Activated CD4-positive, alpha-beta T cell treated with anti-CD3 and anti-CD28 coated beads, Interleukin-2, amount 50 U/mL, for 4 hours (primary cell): ENCODE measurements around the gene COX10.
A peak's percentile ranks its signal among the peaks of the same experiment; 100 is the strongest.
"Not testable (repeated sequence)": the region's sequence is repeated elsewhere in the genome, so short reads cannot be mapped to it uniquely, and the experiment has no call there.

ENCODE experiments used
- DNase-seq, 2 experiments: peaks; one replicate each; pipeline ENCODE4 v3.0.0-alpha.2; 2020

Gene COX10

DNA sequence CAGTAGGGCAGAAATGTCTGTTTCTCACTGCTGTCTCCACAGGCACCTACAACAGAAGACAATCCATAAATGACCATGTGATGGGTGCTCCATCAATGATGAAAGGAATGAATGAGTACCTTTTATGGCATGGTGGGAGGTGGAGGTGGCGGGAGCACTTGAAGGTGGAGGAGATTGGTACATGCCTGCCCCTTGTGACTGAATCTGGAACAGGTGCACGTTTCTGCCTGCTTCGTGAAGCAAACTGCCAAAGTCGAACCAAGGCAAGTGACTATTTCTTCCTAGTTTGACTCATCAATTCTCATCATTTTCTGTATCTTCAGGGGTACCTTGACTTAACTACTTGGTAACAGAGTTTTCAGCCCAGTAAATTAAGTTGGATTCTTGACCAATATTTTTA, 141.9 kb downstream of the COX10 start:
- DNase-seq: no peak

DNA sequence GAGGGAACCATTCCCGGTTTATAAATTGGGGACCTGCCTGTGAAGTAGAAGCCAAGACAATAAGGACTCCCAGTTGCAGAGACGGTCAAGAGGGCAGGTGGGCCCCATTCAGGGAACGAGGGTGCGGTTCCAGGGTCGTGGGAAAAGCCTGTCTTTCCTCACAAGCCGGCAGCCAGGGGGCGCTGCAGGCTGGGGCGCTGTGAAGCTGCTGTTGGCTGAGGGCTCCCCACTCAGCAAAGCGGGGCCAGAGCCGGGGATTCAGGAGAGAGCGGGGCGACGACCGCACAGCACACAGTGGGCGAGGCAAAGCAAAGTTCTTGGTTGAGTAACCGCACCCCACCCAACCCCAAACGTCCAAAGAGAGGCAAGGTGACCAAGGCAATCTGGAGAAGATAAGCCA, 142.5 kb downstream of the COX10 start:
- peak in 1 of 2 experiments; percentile 16 for DNase-seq

DNA sequence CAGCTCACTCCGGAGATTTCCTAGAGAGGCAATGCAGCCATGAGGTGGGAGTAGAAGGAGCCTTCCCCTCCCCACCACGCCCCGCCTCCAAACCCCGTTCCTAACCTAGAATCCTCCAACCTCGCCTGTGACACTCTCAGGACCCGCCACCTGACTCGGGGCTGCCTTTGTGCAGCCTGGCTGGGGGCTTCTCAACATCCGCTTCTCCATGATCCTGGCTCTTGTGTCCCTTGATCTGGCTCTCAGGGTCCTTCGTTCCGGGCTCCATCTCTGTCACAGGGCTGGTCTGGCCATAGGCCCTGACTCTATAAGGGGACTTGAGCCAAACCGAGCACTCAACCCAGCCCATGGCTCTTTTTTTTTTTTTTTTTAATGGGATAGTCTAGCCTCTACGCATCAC, 143.1 kb downstream of the COX10 start:
- DNase-seq: no peak

DNA sequence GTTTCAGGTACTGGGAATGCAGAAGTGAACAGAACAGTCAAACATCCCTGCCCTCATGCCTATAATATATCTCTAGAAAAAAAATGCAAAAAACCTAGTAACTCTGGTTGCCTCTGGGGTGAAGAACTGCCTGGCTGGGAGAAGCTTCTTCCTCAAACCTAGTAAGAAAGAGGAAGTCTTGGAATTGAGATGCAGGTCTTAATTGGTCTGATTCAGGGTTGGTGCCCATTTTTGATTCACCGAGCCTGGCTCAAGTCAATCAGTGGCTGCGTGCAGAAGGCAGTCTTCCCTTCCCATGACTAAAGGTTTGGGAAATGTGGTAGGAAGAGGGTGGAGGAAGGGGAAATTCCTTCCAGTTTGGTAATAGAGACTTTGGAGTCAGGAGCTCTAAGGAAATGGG, 145.0 kb downstream of the COX10 start:
- DNase-seq: no peak

DNA sequence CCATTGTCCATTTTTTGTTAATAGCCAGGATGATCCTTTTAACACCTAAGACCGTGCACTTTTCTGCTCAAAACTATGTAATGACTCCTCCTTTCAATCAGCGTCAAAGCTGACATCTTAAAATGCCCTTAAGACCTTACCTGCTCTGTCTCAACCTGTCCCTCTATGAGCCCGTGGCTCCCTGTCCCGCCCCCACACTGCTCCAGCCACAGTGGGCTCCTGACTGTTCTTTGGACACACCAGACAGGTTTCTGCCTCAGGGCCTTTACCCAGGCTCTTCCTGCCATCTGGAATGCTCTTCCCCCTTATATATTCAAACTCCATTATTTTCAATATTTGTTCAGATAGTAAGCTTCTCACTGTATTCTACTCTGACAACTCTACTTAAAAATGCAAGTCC, 153.3 kb downstream of the COX10 start:
- DNase-seq: no peak

DNA sequence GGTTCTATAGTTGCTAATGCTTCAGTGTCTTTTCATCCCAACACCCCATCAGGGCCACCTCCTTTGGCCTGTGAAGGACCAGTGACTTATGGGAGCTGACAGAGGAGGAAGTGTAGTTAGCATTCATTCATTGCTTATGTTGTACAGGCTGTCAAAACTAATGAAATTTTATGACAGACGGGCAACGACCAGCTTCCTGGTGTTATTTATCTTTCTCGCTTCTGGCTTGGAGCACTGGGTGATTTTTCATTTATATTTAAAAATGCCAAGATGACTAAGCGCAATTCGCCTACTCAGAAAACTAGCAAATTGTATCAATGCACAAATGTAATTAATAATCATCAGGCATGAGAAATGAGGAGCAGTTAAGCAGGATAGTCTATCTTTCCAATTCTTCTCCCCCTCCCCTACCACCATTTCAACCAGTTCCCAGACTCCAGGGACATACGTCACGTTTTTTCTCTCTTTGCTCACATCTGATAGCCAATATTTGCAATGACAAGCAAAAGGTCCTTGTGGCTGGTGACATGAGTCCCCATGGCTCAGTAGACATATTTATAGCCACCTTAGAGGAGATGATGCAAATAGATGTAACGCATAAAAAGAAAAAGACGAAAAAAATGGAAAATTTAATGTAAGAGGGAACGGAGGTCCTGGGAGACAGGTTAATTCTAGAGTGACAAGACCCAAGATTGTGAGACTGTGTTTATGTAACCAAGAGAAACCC, 156.1 kb downstream of the COX10 start:
- no peak for DNase-seq

DNA sequence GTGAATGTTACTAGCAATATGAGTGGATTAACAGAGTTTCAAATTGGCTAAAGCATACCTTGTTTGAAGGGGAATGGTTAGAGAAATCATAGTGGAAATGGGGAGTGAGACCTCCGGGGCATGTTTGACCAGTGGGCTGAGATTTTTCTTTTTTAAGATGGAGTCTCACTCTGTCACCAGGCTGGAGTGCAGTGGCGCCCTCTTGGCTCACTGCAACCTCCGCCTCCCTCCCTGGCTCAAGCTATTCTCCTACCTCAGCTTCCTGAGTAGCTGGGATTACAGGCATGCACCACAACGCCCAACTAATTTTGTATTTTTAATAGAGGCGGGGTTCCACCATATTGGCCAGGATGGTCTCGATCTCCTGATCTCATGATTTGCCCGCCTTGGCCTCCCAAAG, 157.7 kb downstream of the COX10 start:
- no peak for DNase-seq

DNA sequence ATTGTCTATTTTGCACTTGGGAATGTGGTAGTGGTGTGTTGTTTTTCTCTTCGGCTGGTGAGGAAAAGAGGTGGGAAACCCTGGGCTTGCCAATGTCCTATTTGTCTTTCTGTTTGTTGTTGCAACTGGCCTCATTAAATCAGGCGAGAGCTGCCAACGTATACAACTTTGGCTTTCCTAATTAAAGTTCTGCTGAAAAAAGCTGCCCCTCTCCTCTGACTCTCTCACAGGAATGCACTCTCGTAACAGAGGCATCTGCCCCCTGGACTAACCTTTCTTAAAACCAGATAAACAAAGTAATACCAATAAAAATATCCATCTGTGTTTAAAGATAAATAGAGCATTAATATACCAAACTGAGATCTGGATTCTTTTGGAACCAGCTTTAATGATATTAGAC, 159.6 kb downstream of the COX10 start:
- no peak for DNase-seq

DNA sequence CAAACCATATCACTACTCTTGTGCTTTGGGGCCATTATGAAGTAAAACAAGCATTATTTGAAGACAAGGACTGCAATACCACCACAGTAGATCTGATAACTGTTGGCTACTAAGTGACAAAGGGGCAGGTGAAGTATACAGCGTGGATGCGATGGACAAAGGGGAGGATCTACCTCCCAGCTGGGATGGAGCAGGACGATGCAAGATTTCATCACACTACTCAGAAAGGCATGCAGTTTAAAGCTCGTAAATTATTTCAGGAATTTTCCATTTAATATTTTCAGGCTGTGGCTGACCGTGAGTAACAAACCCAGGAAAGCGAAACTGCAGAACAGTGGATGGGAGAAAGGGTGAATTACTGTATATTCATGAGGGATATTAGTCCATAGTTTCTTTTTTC, 161.9 kb downstream of the COX10 start:
- DNase-seq: not testable (repeated sequence)

DNA sequence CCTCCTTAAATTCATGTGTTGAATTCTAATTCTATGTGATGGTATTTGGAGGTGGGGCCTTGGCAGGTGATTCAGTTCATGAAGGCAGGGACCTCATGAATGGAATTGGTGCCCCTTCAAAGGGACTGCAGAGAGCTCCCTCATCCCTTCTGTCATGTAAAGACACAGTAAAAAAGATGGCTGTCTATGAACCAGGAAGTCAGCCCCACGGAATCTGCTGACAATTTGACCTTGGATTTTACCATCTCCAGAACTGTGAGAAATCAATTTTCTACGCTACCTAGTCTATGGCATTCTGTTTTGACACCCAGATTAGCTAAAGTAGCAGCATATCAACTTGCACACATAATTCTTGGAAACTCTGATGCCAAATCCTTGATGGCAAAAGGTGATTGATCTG, 165.7 kb downstream of the COX10 start:
- not testable (repeated sequence) for DNase-seq

DNA sequence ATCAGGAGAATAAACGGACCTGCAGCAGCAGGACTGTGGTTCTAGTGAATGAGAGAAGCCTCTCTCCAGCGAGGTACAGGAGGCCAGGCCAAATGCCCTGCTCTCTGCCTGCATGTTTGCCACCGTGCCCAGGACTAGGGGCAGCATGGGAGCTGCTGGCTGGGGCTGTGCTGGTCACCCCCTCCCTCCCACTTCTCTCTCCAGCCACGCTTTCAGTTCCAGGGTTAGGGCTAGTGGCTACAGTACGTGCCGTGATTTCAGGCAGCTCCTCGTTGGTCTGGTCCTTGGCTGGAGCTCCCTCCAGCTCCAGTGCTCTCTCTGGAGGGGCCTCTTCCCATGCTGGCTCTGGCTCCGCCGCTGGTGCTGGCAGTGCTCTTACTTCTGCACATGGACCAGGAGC, 166.7 kb downstream of the COX10 start:
- DNase-seq: not testable (repeated sequence)

DNA sequence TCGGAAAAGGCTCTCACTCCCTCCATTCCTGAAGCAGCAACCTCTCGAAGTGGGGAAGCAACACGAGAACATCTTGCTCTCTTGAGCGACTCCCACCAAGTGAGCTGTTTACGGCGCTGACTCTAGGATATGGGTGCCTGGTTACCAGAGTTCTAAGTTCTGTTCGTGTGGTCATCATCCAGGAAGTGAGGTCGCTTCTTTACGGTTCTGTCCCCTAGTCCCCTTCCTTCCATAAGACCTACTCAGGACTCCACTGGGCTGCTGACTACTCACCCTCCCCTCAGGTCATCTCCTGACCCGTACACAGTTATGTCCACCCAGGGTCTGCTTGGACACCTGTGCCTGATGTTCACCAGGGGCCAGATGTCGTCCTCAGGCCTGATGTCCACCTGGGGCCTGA, 167.5 kb downstream of the COX10 start, which contains the start of gene CDRT15:
Gene CDRT15, minus strand, starts transcription at position 101 of the 400 bp plus-strand sequence. Its CDS starts 29 bp downstream, at position 72.
- DNase-seq: not testable (repeated sequence)

DNA sequence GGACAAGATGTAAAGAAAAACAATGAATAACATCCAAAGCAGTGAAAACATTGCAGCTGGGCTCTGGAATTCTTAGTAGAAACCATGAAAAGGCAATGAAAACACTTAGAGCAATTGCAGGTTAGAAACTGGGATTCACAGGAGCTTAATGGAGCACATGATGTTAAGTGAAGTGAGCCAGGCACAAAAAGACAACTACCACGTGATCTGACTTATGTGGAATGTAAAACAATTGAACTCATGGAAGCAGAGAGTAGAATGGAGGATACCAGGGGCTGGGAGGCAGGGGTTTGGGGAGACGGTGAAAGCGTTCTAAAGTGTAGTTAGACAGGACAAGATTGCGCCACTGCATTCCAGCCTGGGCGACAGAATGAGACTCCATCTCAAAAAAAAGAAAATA, 170.0 kb downstream of the COX10 start:
- not testable (repeated sequence) for DNase-seq

DNA sequence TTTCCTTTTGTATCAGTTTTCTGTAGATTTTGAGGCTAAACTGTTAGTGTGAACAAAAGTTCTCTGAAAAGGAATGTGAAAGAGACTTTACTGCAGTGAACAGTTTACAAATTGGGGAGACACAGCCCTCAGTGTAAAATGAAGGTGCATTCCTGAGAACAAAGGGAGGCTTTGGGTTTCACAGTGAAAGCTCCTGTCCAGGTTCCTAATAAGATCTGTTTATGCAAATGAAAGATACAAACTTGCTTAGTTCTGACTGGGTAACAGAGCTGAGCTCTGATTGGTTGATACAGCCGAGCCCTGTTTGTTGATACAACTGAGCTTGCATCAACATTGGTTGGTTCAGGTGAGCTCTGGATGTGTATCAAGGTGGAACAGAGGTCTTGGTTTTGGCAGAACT, 175.7 kb downstream of the COX10 start:
- DNase-seq: no peak

DNA sequence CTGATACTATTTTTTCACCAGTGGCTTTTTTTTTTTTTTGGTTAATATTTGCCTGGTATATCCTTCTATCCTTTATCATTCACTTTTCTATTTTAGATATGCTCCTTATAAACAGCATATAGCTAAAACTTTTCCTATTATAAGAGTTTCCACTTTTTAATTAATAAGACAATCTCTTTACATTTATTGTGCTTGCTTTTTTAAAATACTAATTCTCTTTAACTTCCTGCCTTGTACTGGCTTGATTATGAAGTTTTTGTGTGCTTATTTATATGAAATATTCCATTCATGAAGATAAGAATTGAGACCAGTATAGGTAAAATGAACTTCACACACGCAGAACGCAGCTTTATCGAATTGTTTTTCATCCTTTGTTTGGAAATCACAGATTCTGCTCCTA, 176.3 kb downstream of the COX10 start:
- no peak for DNase-seq
